HL-60 (cell line): ENCODE data around the gene PCSK1.

Source experiments
- DNase-seq, 2 experiments: peaks; one replicate each; pipeline ENCODE4 v3.0.0-alpha.2; 2010 to 2020; ENCODE audit warnings: low read depth in 1 of 2, low spot score in 1 of 2
- H3K27ac ChIP-seq: fragments of 250-450 bp; sonication (Bioruptor Pico); replicated peaks from 2 replicates; pipeline ENCODE4 v1.5.1; 2020; ENCODE audit warnings: mild to moderate bottlenecking, moderate library complexity
- H3K27me3 ChIP-seq: fragments of 250-450 bp; sonication (Bioruptor Pico); 2 replicates; pipeline ENCODE4 v1.5.1; 2021; ENCODE audit warnings: mild to moderate bottlenecking, moderate library complexity; ENCODE audit not compliant: insufficient read depth, poor library complexity, severe bottlenecking
- H3K4me3 ChIP-seq: replicated peaks from 2 replicates; pipeline ENCODE4 v1.5.1; 2011; ENCODE audit warnings: mild to moderate bottlenecking, control low read depth, low read length; ENCODE audit not compliant: insufficient read depth
- CTCF ChIP-seq: IDR thresholded peaks from one replicate; pipeline ENCODE4 v1.5.1; 2011; ENCODE audit warnings: low read length, control low read depth, inconsistent platforms; ENCODE audit not compliant: insufficient read depth
- GABPA ChIP-seq: IDR thresholded peaks from 2 replicates; pipeline ENCODE4 v1.6.1; 2012; ENCODE audit warnings: low read depth
- POLR2AphosphoS5 ChIP-seq: IDR thresholded peaks from 2 replicates; pipeline ENCODE4 v1.6.1; 2012; ENCODE audit warnings: low read depth
- REST ChIP-seq: IDR thresholded peaks from 2 replicates; pipeline ENCODE4 v1.6.1; 2012; ENCODE audit warnings: low read depth; ENCODE audit not compliant: insufficient replicate concordance
- SPI1 ChIP-seq: IDR thresholded peaks from 2 replicates; pipeline ENCODE4 v1.6.1; 2012; ENCODE audit warnings: low read depth, mild to moderate bottlenecking, borderline replicate concordance

The PCSK1 gene

GRCh38 chr5:96374653-96375052 lies 58.4 kb downstream of the PCSK1 start:
- Histone ChIP-seq H3K27ac (no peak overlapping the region), H3K27me3 (no peaks in the 10 kb centered on the region), H3K4me3 (no peak overlapping the region)
- no peak for TF ChIP-seq POLR2AphosphoS5
- no peak for TF ChIP-seq GABPA
- no peak for TF ChIP-seq CTCF
- no peak for TF ChIP-seq SPI1
- no peak for TF ChIP-seq REST
- DNase-seq, result no peak

GRCh38 chr5:96373381-96373733 lies 59.7 kb downstream of the PCSK1 start:
- H3K27me3 ChIP-seq, result no peaks in the 10 kb centered on the region
- no peak overlapping the region for H3K4me3 ChIP-seq
- DNase-seq, result no peak
- no peak overlapping the region for H3K27ac ChIP-seq
- TF ChIP-seq SPI1 (no peak), CTCF (no peak), GABPA (no peak), POLR2AphosphoS5 (no peak), REST (no peak)

GRCh38 chr5:96372726-96373380 lies 60.2 kb downstream of the PCSK1 start:
- Histone ChIP-seq H3K27me3 (no peaks in the 10 kb centered on the region), H3K4me3 (no peak overlapping the region), H3K27ac (no peak overlapping the region)
- no peak for DNase-seq
- no peak for TF ChIP-seq REST
- TF ChIP-seq CTCF, result no peak
- TF ChIP-seq POLR2AphosphoS5, result no peak
- no peak for TF ChIP-seq GABPA
- no peak for TF ChIP-seq SPI1
